Measurements from ENCODE around the gene GPER1. TPM values are rescaled to one million over a fixed set of nuclear protein-coding genes. Genes with fewer than 3 reads are reported as not detected.

The GPER1 gene
- total and polyA plus RNA-seq, 8 donors = 5.1 to 11.6 (median 6.2) TPM

DNA sequence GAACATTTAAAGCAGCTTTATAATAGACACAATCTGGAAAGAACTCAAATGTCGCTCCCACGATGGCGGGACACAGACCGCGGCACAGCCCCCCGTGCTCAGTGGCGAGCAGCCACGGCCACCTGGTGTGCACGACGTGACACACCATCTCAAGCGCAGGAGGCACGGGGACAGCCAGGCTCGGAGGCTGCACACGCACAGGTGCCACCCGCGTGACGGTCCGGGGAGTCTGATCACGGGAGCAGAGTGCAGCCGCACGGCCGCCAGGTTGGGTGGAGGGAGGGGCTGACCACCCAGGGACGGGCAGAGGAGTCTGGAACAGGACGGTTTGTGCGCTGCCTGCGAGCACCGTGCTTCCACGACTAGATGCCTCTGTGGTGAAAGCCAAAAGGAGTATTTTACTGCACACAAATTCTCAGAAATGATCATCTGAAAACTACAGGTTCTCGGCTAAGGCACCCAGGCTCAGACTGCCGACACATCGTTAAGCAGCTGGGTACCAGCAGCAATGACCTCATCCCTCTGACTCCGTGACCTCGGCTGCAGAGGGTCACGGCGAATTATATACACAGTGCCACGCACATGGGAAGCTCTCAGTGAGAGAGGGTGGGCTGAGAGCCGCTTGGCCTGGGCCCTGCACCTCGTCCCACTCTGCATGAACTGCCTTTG is 7.5 kb upstream of the GPER1 start:
- ATAC-seq = no peak

DNA sequence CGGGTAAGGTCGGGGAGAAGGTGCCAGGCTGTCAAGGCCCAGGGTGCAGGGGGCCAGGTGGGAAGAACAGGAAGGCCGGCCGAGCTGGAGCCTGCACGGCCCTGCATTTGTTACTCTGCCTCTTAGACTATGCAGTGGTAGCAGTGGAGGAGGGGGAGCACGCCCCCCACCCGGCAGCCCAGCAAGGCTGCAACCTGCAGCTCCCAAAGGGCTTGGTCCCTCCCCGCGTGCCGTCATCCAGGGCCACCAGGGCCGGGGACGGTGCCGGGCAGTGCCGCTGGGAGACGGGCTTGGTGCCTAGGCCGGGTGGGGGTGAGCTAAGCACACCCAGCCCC is 7.0 kb upstream of the GPER1 start:
- H3K9me3 ChIP-seq = no peaks in the 10 kb centered on the region
- intact Hi-C loops (cut with DNase I) = loop anchor here in 1 of 2 donors (10.0 kb wide), 1 partner anchor 94 kb away; no protein-coding TSS in a partner anchor
- TF ChIP-seq, protein P1, sequence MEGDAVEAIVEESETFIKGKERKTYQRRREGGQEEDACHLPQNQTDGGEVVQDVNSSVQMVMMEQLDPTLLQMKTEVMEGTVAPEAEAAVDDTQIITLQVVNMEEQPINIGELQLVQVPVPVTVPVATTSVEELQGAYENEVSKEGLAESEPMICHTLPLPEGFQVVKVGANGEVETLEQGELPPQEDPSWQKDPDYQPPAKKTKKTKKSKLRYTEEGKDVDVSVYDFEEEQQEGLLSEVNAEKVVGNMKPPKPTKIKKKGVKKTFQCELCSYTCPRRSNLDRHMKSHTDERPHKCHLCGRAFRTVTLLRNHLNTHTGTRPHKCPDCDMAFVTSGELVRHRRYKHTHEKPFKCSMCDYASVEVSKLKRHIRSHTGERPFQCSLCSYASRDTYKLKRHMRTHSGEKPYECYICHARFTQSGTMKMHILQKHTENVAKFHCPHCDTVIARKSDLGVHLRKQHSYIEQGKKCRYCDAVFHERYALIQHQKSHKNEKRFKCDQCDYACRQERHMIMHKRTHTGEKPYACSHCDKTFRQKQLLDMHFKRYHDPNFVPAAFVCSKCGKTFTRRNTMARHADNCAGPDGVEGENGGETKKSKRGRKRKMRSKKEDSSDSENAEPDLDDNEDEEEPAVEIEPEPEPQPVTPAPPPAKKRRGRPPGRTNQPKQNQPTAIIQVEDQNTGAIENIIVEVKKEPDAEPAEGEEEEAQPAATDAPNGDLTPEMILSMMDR (IDR thresholded peaks at IDR 0.05) = no peak
- no peak for ATAC-seq
- peaks cover 0 to 12% of the 10 kb centered on the region in 2 donors for H3K4me1 ChIP-seq
- DNase-seq = no peak
- no peaks in the 10 kb centered on the region for H3K36me3 ChIP-seq
- no peaks in the 10 kb centered on the region for H3K27me3 ChIP-seq
- H3K27ac ChIP-seq = no peak overlapping the region
- no peak overlapping the region for H3K4me3 ChIP-seq

More for the DNA sequence above, 7.5 kb upstream of the GPER1 start:
- Histone ChIP-seq H3K4me1 (peaks cover 0 to 10% of the 10 kb centered on the region in 2 donors), H3K27me3 (no peaks in the 10 kb centered on the region), H3K36me3 (no peaks in the 10 kb centered on the region), H3K4me3 (no peak overlapping the region), H3K9me3 (no peaks in the 10 kb centered on the region), H3K27ac (no peak overlapping the region)
- intact Hi-C loops (cut with DNase I) = loop anchor here in 1 of 2 donors (10.0 kb wide), 1 partner anchor 94 kb away; no protein-coding TSS in a partner anchor
- no peak for DNase-seq
- TF ChIP-seq, protein P1 (IDR thresholded peaks at IDR 0.05) = no peak

GRCh38 chr7:1081336-1081735 is 6.6 kb upstream of the GPER1 start:
- H3K27ac ChIP-seq = no peak overlapping the region
- intact Hi-C loops (cut with DNase I) = loop anchor here in 1 of 2 donors (10.0 kb wide), 1 partner anchor 93 kb away; no protein-coding TSS in a partner anchor
- DNase-seq = no peak
- no peak for ATAC-seq
- TF ChIP-seq, protein P1 (IDR thresholded peaks at IDR 0.05) = no peak
- no peaks in the 10 kb centered on the region for H3K9me3 ChIP-seq
- no peaks in the 10 kb centered on the region for H3K27me3 ChIP-seq
- peaks cover under 1 to 17% of the 10 kb centered on the region in 2 donors for H3K4me1 ChIP-seq
- no peaks in the 10 kb centered on the region for H3K36me3 ChIP-seq
- no peak overlapping the region for H3K4me3 ChIP-seq

GRCh38 chr7:1081931-1082401 is 5.9 kb upstream of the GPER1 start:
- TF ChIP-seq, protein P1 (IDR thresholded peaks at IDR 0.05) = no peak
- Histone ChIP-seq H3K9me3 (no peaks in the 10 kb centered on the region), H3K36me3 (no peaks in the 10 kb centered on the region), H3K4me1 (peaks cover 5 to 23% of the 10 kb centered on the region in 2 donors), H3K4me3 (no peak overlapping the region), H3K27me3 (no peaks in the 10 kb centered on the region), H3K27ac (no peak overlapping the region)
- no peak for DNase-seq
- no peak for ATAC-seq
- intact Hi-C loops (cut with DNase I) = loop anchor here in 1 of 2 donors (10.0 kb wide), 1 partner anchor 93 kb away; no protein-coding TSS in a partner anchor

Measured in left lung (tissue), 10 donors.